Liver (tissue), 3 donors: ENCODE data around the gene DSCAML1.

ENCODE experiments used
- CTCF ChIP-seq: fragments of 150-350 bp; IDR thresholded peaks from 2 replicates; pipeline ENCODE4 v1.5.1; 2017; ENCODE audit warnings: improper control_type of control experiment, low read depth, low read length; ENCODE audit not compliant: missing input control
- FOXA1 ChIP-seq: IDR thresholded peaks from 2 replicates; pipeline ENCODE4 v1.6.1; 2016; ENCODE audit warnings: antibody characterized with exemption
- GABPA ChIP-seq, 2 donors: IDR thresholded peaks in 1 of 2; conservative IDR thresholded peaks in 1 of 2; 2 replicates each; pipeline ENCODE4 v1.6.1; 2016; ENCODE audit warnings: antibody characterized with exemption in 2 of 2, mild to moderate bottlenecking in 1 of 2, moderate library complexity in 1 of 2
- RAD21 ChIP-seq, 2 donors: IDR thresholded peaks; 2 replicates each; pipeline ENCODE4 v1.6.1; 2016; ENCODE audit warnings: antibody characterized with exemption in 2 of 2, mild to moderate bottlenecking in 2 of 2
- TF ChIP-seq, protein P1 (sequence below): IDR thresholded peaks from 2 replicates; pipeline ENCODE4 v1.6.1; 2016; ENCODE audit warnings: antibody characterized with exemption
- donor health status: healthy.
- donor health status: healthy.

- TF ChIP-seq, protein P1, sequence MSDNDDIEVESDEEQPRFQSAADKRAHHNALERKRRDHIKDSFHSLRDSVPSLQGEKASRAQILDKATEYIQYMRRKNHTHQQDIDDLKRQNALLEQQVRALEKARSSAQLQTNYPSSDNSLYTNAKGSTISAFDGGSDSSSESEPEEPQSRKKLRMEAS: no peak
- TF ChIP-seq FOXA1 (no peak), CTCF (no peak), GABPA (IDR thresholded peaks at IDR 0.05 in 1 of 2, conservative IDR thresholded peaks at IDR 0.05 in 1 of 2) (no peak), RAD21 (IDR thresholded peaks at IDR 0.05) (no peak)
Observed at GRCh38 chr11:117835576-117835975, 38.6 kb upstream of the DSCAML1 start.
